H1 (cell line): ENCODE data around the gene CLCNKB. TPM values are rescaled to one million over a fixed set of nuclear protein-coding genes. Genes with fewer than 3 reads are reported as not detected.

Source experiments
- CTCF ChIA-PET: fragments of 300-600 bp; sonication (Branson Sonifier 250); formaldehyde crosslinking; loops from one replicate; lab custom pipeline; 2021; ENCODE audit not compliant: partially characterized antibody; lab: Charles Lee
- POLR2A ChIA-PET: fragments of 300-600 bp; sonication (Branson Sonifier 250); formaldehyde crosslinking; loops from one replicate; lab custom pipeline; 2021; ENCODE audit warnings: inconsistent platforms; ENCODE audit not compliant: partially characterized antibody; lab: Charles Lee
- DNase-seq, 2 experiments: peaks; one replicate each; pipeline versions ENCODE4 v3.0.0 to v3.0.0-alpha.2; 2010 to 2022; ENCODE audit warnings: low spot score in 2 of 2, low read depth in 1 of 2, mixed read lengths in 1 of 2
- FAIRE-seq: peaks from 2 replicates; lab custom pipeline; 2011; peaks lifted over from hg19 to GRCh38; lab: Jason Lieb, UNC
- H2AFZ ChIP-seq: 2 replicates; pipeline ENCODE4 v1.8.1; 2012; ENCODE audit warnings: low read length, inconsistent platforms
- H2AK5ac ChIP-seq: 2 replicates; pipeline ENCODE4 v1.6.1; 2013; ENCODE audit warnings: low read depth, low read length
- H2BK120ac ChIP-seq: replicated peaks from 2 replicates; pipeline ENCODE3; 2013; ENCODE audit warnings: low read depth, low read length, inconsistent platforms
- H2BK12ac ChIP-seq: 2 replicates; pipeline ENCODE4 v1.6.1; 2013; ENCODE audit warnings: low read depth, low read length
- H2BK15ac ChIP-seq: 2 replicates; pipeline ENCODE4 v1.6.1; 2013; ENCODE audit warnings: low read length
- H2BK20ac ChIP-seq: 2 replicates; pipeline ENCODE4 v1.6.1; 2013; ENCODE audit warnings: low read length
- H2BK5ac ChIP-seq: 2 replicates; pipeline ENCODE4 v1.6.1; 2013; ENCODE audit warnings: low read depth, low read length
- H3K14ac ChIP-seq: 2 replicates; pipeline ENCODE4 v1.6.1; 2013; ENCODE audit warnings: inconsistent platforms; ENCODE audit not compliant: insufficient read length
- H3K18ac ChIP-seq: 2 replicates; pipeline ENCODE4 v1.6.1; 2013; ENCODE audit warnings: low read length; ENCODE audit errors: extremely low read depth
- H3K23ac ChIP-seq: 2 replicates; pipeline ENCODE4 v1.6.1; 2013; ENCODE audit warnings: inconsistent platforms; ENCODE audit not compliant: insufficient read length
- H3K23me2 ChIP-seq: 2 replicates; pipeline ENCODE4 v1.6.1; 2013; ENCODE audit warnings: low read depth, low read length
- H3K27ac ChIP-seq: 2 replicates; pipeline ENCODE4 v1.6.1; 2011; ENCODE audit warnings: low read depth, low read length, inconsistent platforms
- H3K27me3 ChIP-seq, 4 experiments: replicated peaks in 1 of 4; 1 replicate in 1 of 4; 2 replicates in 3 of 4; pipeline versions ENCODE4 v1.6.1 to v1.8.1; 2011 to 2013; ENCODE audit warnings: low read length in 3 of 4, mild to moderate bottlenecking in 3 of 4, inconsistent platforms in 2 of 4, mixed read lengths in 2 of 4, moderate library complexity in 1 of 4; ENCODE audit not compliant: control insufficient read depth in 3 of 4, insufficient read depth in 3 of 4; ENCODE audit errors: extremely low read depth in 1 of 4
- H3K36me3 ChIP-seq, 4 experiments: 2 replicates each; pipeline versions ENCODE4 v1.6.1 to v1.8.1; 2011 to 2013; ENCODE audit warnings: mild to moderate bottlenecking in 4 of 4, low read length in 3 of 4, moderate library complexity in 2 of 4, control low read depth in 1 of 4, inconsistent platforms in 1 of 4; ENCODE audit not compliant: insufficient read depth in 4 of 4, control insufficient read depth in 2 of 4
- H3K4ac ChIP-seq: replicated peaks from 2 replicates; pipeline ENCODE3; 2013; ENCODE audit warnings: low read length, low read depth, mixed read lengths, inconsistent platforms; ENCODE audit not compliant: insufficient read length
- H3K4me1 ChIP-seq, 4 experiments: replicated peaks in 1 of 4; 1 replicate in 1 of 4; 2 replicates in 3 of 4; pipeline versions ENCODE4 v1.6.1 to v1.8.1; 2011 to 2013; ENCODE audit warnings: low read length in 3 of 4, inconsistent platforms in 2 of 4, mixed read lengths in 1 of 4; ENCODE audit not compliant: insufficient read depth in 4 of 4, control insufficient read depth in 3 of 4
- H3K4me2 ChIP-seq, 2 experiments: 2 replicates each; pipeline versions ENCODE4 v1.6.1 to v1.8.1; 2011 to 2013; ENCODE audit warnings: low read depth in 2 of 2, low read length in 2 of 2, control low read depth in 1 of 2, inconsistent platforms in 1 of 2, mild to moderate bottlenecking in 1 of 2; ENCODE audit not compliant: insufficient read depth in 1 of 2
- H3K4me3 ChIP-seq, 4 experiments: fragments of 200-600, 300-600 bp in 1 of 4; sonication (generic), shearing (Covaris generic), sonication (Bioruptor Twin) in 1 of 4; 2 replicates each; pipeline versions ENCODE4 v1.5.1 to v1.8.1; 2011 to 2016; ENCODE audit warnings: low read length in 4 of 4, low read depth in 3 of 4, control low read depth in 2 of 4, inconsistent platforms in 2 of 4, mild to moderate bottlenecking in 2 of 4, mixed read lengths in 1 of 4, moderate library complexity in 1 of 4; ENCODE audit not compliant: insufficient read depth in 2 of 4; ENCODE audit errors: extremely low read depth in 1 of 4
- H3K56ac ChIP-seq: replicated peaks from 2 replicates; pipeline ENCODE3; 2013; ENCODE audit warnings: low read depth, mild to moderate bottlenecking, mixed read lengths, low read length, inconsistent platforms; ENCODE audit not compliant: insufficient read length
- H3K79me1 ChIP-seq: 2 replicates; pipeline ENCODE4 v1.6.1; 2013; ENCODE audit warnings: low read depth, low read length, control low read depth
- H3K79me2 ChIP-seq, 2 experiments: 2 replicates each; pipeline versions ENCODE4 v1.6.1 to v1.8.1; 2012 to 2013; ENCODE audit warnings: low read length in 2 of 2, mild to moderate bottlenecking in 2 of 2, inconsistent platforms in 1 of 2; ENCODE audit not compliant: insufficient read depth in 2 of 2, control insufficient read depth in 1 of 2
- H3K9ac ChIP-seq, 4 experiments: replicated peaks in 1 of 4; 1 replicate in 1 of 4; 2 replicates in 3 of 4; pipeline versions ENCODE4 v1.6.1 to v1.8.1; 2011 to 2013; ENCODE audit warnings: low read depth in 3 of 4, low read length in 3 of 4, control low read depth in 2 of 4, mild to moderate bottlenecking in 2 of 4, moderate library complexity in 2 of 4, inconsistent platforms in 1 of 4; ENCODE audit errors: extremely low read depth in 1 of 4
- H3K9me3 ChIP-seq, 2 experiments: 2 replicates each; pipeline versions ENCODE4 v1.6.1 to v1.8.1; 2012 to 2013; ENCODE audit warnings: mild to moderate bottlenecking in 2 of 2, moderate library complexity in 2 of 2, control low read depth in 1 of 2, inconsistent platforms in 1 of 2, low read depth in 1 of 2, low read length in 1 of 2, mixed read lengths in 1 of 2; ENCODE audit not compliant: insufficient read depth in 2 of 2
- H4K20me1 ChIP-seq, 2 experiments: replicated peaks in 1 of 2; 2 replicates each; pipeline versions ENCODE3 to v1.8.1; 2011 to 2013; ENCODE audit warnings: inconsistent platforms in 2 of 2, low read length in 2 of 2, mild to moderate bottlenecking in 1 of 2; ENCODE audit not compliant: insufficient read depth in 2 of 2, control insufficient read depth in 1 of 2
- H4K5ac ChIP-seq: 2 replicates; pipeline ENCODE4 v1.6.1; 2013; ENCODE audit warnings: low read length, low read depth, mixed read lengths, inconsistent platforms; ENCODE audit not compliant: insufficient read length
- H4K8ac ChIP-seq: 2 replicates; pipeline ENCODE4 v1.8.0; 2013; ENCODE audit warnings: mild to moderate bottlenecking, moderate library complexity, low read length, inconsistent platforms; ENCODE audit not compliant: insufficient read depth; ENCODE audit errors: extremely low read depth
- H4K91ac ChIP-seq: replicated peaks from 2 replicates; pipeline ENCODE3; 2013; ENCODE audit warnings: low read length, mixed read lengths, inconsistent platforms; ENCODE audit not compliant: insufficient read length
- CHD1 ChIP-seq: IDR thresholded peaks from 2 replicates; pipeline ENCODE4 v1.6.1; 2012; ENCODE audit warnings: low read depth, low read length, improper control_type of control experiment
- CTCF ChIP-seq, 3 experiments: IDR thresholded peaks; 1 replicate in 2 of 3; 2 replicates in 1 of 3; pipeline versions ENCODE4 v1.5.1 to v1.6.1; 2011; ENCODE audit warnings: low read length in 3 of 3, mild to moderate bottlenecking in 3 of 3, inconsistent platforms in 2 of 3, low read depth in 1 of 3, moderate library complexity in 1 of 3; ENCODE audit not compliant: insufficient read depth in 1 of 3; ENCODE audit errors: control extremely low read depth in 1 of 3
- EZH2 ChIP-seq: fragments of 200-600 bp; sonication (generic); IDR thresholded peaks from 2 replicates; pipeline ENCODE4 v1.7.1; 2012; ENCODE audit warnings: low read depth, mild to moderate bottlenecking, moderate library complexity, low read length, inconsistent platforms; ENCODE audit not compliant: severe bottlenecking
- GTF2F1 ChIP-seq: IDR thresholded peaks from 2 replicates; pipeline ENCODE4 v1.6.1; 2012; ENCODE audit warnings: low read depth, low read length, improper control_type of control experiment, borderline replicate concordance
- HDAC6 ChIP-seq: IDR thresholded peaks from one replicate; pipeline ENCODE4 v1.7.1; 2012; ENCODE audit warnings: low read depth, mild to moderate bottlenecking, inconsistent platforms, low read length, moderate library complexity
- NANOG ChIP-seq: IDR thresholded peaks from 2 replicates; pipeline ENCODE4 v1.6.1; 2011; ENCODE audit warnings: low read length, low read depth, mild to moderate bottlenecking, inconsistent platforms; ENCODE audit not compliant: insufficient read depth, poor library complexity, severe bottlenecking
- PHF8 ChIP-seq: fragments of 200-600 bp; sonication (generic); conservative IDR thresholded peaks from 2 replicates; pipeline ENCODE4 v1.7.1; 2012; ENCODE audit warnings: low read depth, mild to moderate bottlenecking, inconsistent platforms, low read length, moderate library complexity
- RBBP5 ChIP-seq: IDR thresholded peaks from 2 replicates; pipeline ENCODE4 v1.7.1; 2012; ENCODE audit warnings: low read depth, mild to moderate bottlenecking, inconsistent platforms, low read length, moderate library complexity, borderline replicate concordance
- SAP30 ChIP-seq: fragments of 300-600 bp; sonication (generic); IDR thresholded peaks from 2 replicates; pipeline ENCODE4 v1.7.1; 2012; ENCODE audit warnings: low read length, moderate library complexity, mild to moderate bottlenecking, inconsistent platforms; ENCODE audit not compliant: insufficient read depth, insufficient replicate concordance
- TBP ChIP-seq: IDR thresholded peaks from 2 replicates; pipeline ENCODE4 v1.6.1; 2011; ENCODE audit warnings: low read depth, low read length, improper control_type of control experiment
- ZNF274 ChIP-seq: IDR thresholded peaks from 2 replicates; pipeline ENCODE4 v1.7.0; 2012; ENCODE audit warnings: low read length, borderline replicate concordance; ENCODE audit errors: extremely low read depth
- WGBS, 2 experiments: shearing (Covaris generic) in 1 of 2; methylation state at CpG; one replicate each; pipeline versions ENCODE4 v1.1.6 to v1.1.7; 2013 to 2015; ENCODE audit warnings: low lambda C conversion rate in 2 of 2, mixed read lengths in 2 of 2, inconsistent platforms in 1 of 2, low coverage in 1 of 2, missing lambda C conversion rate in 1 of 2; ENCODE audit not compliant: insufficient replicate concordance in 2 of 2, insufficient coverage in 1 of 2, insufficient read length in 1 of 2; ENCODE audit errors: extremely low coverage in 1 of 2, missing lambda C conversion rate in 1 of 2; 5-methylcytosine and 5-hydroxymethylcytosine counted together
- polyA plus RNA-seq, 7 experiments: library from polyadenylated mRNA; depleted of rRNA in 3 of 7; stranded (reverse) in 5 of 7; unstranded in 2 of 7; fragments of >200 nt in 5 of 7; fragments of 200-250 nt in 2 of 7; gene quantifications; 1 replicate in 5 of 7; 2 replicates in 1 of 7; 4 replicates in 1 of 7; pipeline versions ENCODE4 v1.2.1 to v1.2.3, GENCODE V29; 2011 to 2013; ENCODE audit warnings: missing spikeins in 2 of 7, mixed read lengths in 2 of 7
- total RNA-seq: library from RNA; stranded (reverse); fragmentation: NEBNext Ultra II Directional; extraction: Animal tissue kit (Norgen Biotek cat#: 25700); gene quantifications from 2 replicates; pipeline ENCODE4 v1.2.1, GENCODE V29; 2021

Gene CLCNKB
- total and polyA plus RNA-seq, 2 of the 8 experiments (the other 6 are each of a cell fraction or from before 2014, with no cell fraction given), result 1.2 to 3.5 TPM

- Histone ChIP-seq H3K27me3 (no peaks in the 10 kb centered on the region; a peak in 1 of 7 replicates), H3K23ac (no peak overlapping the region), H3K23me2 (no peaks in the 10 kb centered on the region; the same call in 1 of the 2 replicates), H3K56ac (no peak overlapping the region), H2BK20ac (no peak overlapping the region), H3K79me1 (no peaks in the 10 kb centered on the region), H3K27ac (no peak overlapping the region), H2BK12ac (no peak overlapping the region), H3K9ac (no peak overlapping the region), H4K8ac (no peak overlapping the region), H2BK5ac (no peak overlapping the region), H4K5ac (no peak overlapping the region), H3K4me1 (no peaks in the 10 kb centered on the region; a peak in 1 of 7 replicates), H2BK120ac (no peak overlapping the region), H2BK15ac (no peak overlapping the region), H2AK5ac (no peak overlapping the region), H3K14ac (no peak overlapping the region), H4K91ac (no peak overlapping the region), H2AFZ (no peak overlapping the region), H3K4ac (no peak overlapping the region), H4K20me1 (no peaks in the 10 kb centered on the region), H3K18ac (no peak overlapping the region), H3K36me3 (no peaks in the 10 kb centered on the region), H3K4me2 (no peak overlapping the region), H3K9me3 (peaks cover 6 to 8% of the 10 kb centered on the region in 2 experiments), H3K4me3 (no peak overlapping the region), H3K79me2 (no peaks in the 10 kb centered on the region)
- 93% methylated on average over 9 of the region's 9 CpGs; no CpG with 5 or more reads in 1 of the 2 experiments for WGBS, 2 experiments
- ChIA-PET CTCF (interaction anchor here (1.3 to 31.3 kb wide), 4 partner anchors 8 to 23 kb away, joined by 3 to 522 read pairs (median 6); partner anchors contain the start of gene FAM131C), POLR2A (interaction anchor here (1.4 kb wide), 1 partner anchor 11 kb away, joined by 4 read pairs; no protein-coding TSS in a partner anchor)
- DNase-seq (no peak), FAIRE-seq (no peak)
- TF ChIP-seq TBP, result no peak
- no peak for TF ChIP-seq CTCF (IDR thresholded peaks at IDR 0.05; ENCODE audit: control extremely low read depth in 1 of 3, insufficient read depth in 1 of 3, low read depth in 1 of 3, low read length in 3 of 3)
- no peak for TF ChIP-seq NANOG
- TF ChIP-seq HDAC6, result no peak
- TF ChIP-seq ZNF274, result no peak
- no peak for TF ChIP-seq RBBP5
- TF ChIP-seq GTF2F1, result no peak
- TF ChIP-seq EZH2, result no peak
- no peak for TF ChIP-seq PHF8
- TF ChIP-seq SAP30, result no peak
- TF ChIP-seq CHD1, result no peak
These were observed 58.0 kb downstream of the CLCNKB start for GRCh38 chr1:16101623-16102022.
